Left lung (tissue), 10 donors: Measurements from ENCODE around the gene DHDH. TPM values are rescaled to one million over a fixed set of nuclear protein-coding genes. Genes with fewer than 3 reads are reported as not detected.

Experiments
- ATAC-seq: fragments of 200-7000 bp; cut with Tn5 transposase; one replicate; pipeline ENCODE4 v1.9.1; 2020; ENCODE audit warnings: moderate library complexity
- DNase-seq, 4 donors: peaks; one replicate each; pipeline ENCODE4 v3.0.0-alpha.2; 2013 to 2020
- H3K27ac ChIP-seq, 2 donors: fragments of 200-600 bp; sonication (generic) in 1 of 2; one replicate each; pipeline versions ENCODE4 v1.5.0 to v1.8.0; 2020 to 2021
- H3K27me3 ChIP-seq, 2 donors: fragments of 200-600 bp; sonication (generic) in 1 of 2; one replicate each; pipeline versions ENCODE4 v1.5.0 to v1.8.0; 2020 to 2021
- H3K36me3 ChIP-seq, 2 donors: fragments of 200-600 bp; sonication (generic) in 1 of 2; one replicate each; pipeline versions ENCODE4 v1.5.0 to v1.8.0; 2020 to 2021
- H3K4me1 ChIP-seq, 2 donors: fragments of 200-600 bp; one replicate each; pipeline ENCODE4 v1.8.0; 2021
- H3K4me3 ChIP-seq, 2 donors: fragments of 200-600 bp; sonication (generic) in 1 of 2; one replicate each; pipeline versions ENCODE4 v1.5.0 to v1.8.0; 2020 to 2021; ENCODE audit warnings: mild to moderate bottlenecking in 1 of 2
- H3K9me3 ChIP-seq, 2 donors: fragments of 200-600 bp; sonication (generic) in 1 of 2; one replicate each; pipeline versions ENCODE4 v1.5.0 to v1.8.0; 2020 to 2021
- CTCF ChIP-seq, 2 donors: fragments of 200-600 bp; sonication (generic) in 1 of 2; IDR thresholded peaks; one replicate each; pipeline versions ENCODE4 v1.5.0 to v1.8.0; 2021; ENCODE audit warnings: antibody characterized with exemption in 2 of 2
- intact Hi-C, 2 donors: fragments of 100-400 bp; cut with DNase I; formaldehyde crosslinking; loops; one replicate each; pipeline versions ENCODE4 v1.11.2 to v1.14.2; 2022
- polyA plus RNA-seq, 6 donors: library from polyadenylated mRNA; unstranded; fragments of 120-200 nt; gene quantifications; one replicate each; pipeline ENCODE4 v1.2.1, GENCODE V29; 2013; ENCODE audit not compliant: insufficient read length in 6 of 6
- total RNA-seq, 2 donors: library from RNA; stranded (reverse); fragmentation: NEBNext Ultra II Directional; extraction: Animal tissue kit (Norgen Biotek cat#: 25700); gene quantifications; one replicate each; pipeline ENCODE4 v1.2.1, GENCODE V29; 2021
- donor health status: DM: no; HTN: yes; CAD: no.
- donor health status: DM: no; HTN: no; CAD: no.

The DHDH gene
- total and polyA plus RNA-seq, 8 donors: 0.86 to 4.1 (median 2.2) TPM

GRCh38 chr19:48928164-48929025, 5.1 kb upstream of the DHDH start:
- peak in 3 of 4 donors; percentile 38 to 74 (median 62) for DNase-seq
- H3K27ac ChIP-seq: peak overlapping the region; percentile 70 to 79
- no peak overlapping the region for H3K4me3 ChIP-seq
- intact Hi-C loops: no loop called here
- H3K9me3 ChIP-seq: no peaks in the 10 kb centered on the region
- peak; percentile 50 for ATAC-seq
- peaks cover 0 to 17% of the 10 kb centered on the region in 2 donors for H3K4me1 ChIP-seq
- H3K36me3 ChIP-seq: peaks cover 0 to 6% of the 10 kb centered on the region in 2 donors
- peaks cover 0 to 20% of the 10 kb centered on the region in 2 donors for H3K27me3 ChIP-seq
- no peak for TF ChIP-seq CTCF (IDR thresholded peaks at IDR 0.05)

GRCh38 chr19:48934837-48935236, 1.3 kb downstream of the DHDH start:
- no peak for TF ChIP-seq CTCF (IDR thresholded peaks at IDR 0.05)
- H3K4me1 ChIP-seq: peaks cover 0 to 13% of the 10 kb centered on the region in 2 donors
- no peaks in the 10 kb centered on the region for H3K36me3 ChIP-seq
- no peaks in the 10 kb centered on the region for H3K9me3 ChIP-seq
- no peak overlapping the region for H3K27ac ChIP-seq
- DNase-seq (no peak), ATAC-seq (no peak)
- intact Hi-C loops: no loop called here
- H3K27me3 ChIP-seq: peaks cover 0 to 28% of the 10 kb centered on the region in 2 donors
- no peak overlapping the region for H3K4me3 ChIP-seq

- intact Hi-C loops: no loop called here
- Histone ChIP-seq H3K4me3 (no peak overlapping the region), H3K27ac (no peak overlapping the region), H3K27me3 (peaks cover 0 to 28% of the 10 kb centered on the region in 2 donors), H3K36me3 (peaks cover 0 to 4% of the 10 kb centered on the region in 2 donors), H3K4me1 (peaks cover 0 to 13% of the 10 kb centered on the region in 2 donors), H3K9me3 (peaks cover 0 to 5% of the 10 kb centered on the region in 2 donors)
- DNase-seq: no peak
- TF ChIP-seq CTCF (IDR thresholded peaks at IDR 0.05): no peak
- no peak for ATAC-seq
Observed at GRCh38 chr19:48935864-48936263, 2.4 kb downstream of the DHDH start.

DNA sequence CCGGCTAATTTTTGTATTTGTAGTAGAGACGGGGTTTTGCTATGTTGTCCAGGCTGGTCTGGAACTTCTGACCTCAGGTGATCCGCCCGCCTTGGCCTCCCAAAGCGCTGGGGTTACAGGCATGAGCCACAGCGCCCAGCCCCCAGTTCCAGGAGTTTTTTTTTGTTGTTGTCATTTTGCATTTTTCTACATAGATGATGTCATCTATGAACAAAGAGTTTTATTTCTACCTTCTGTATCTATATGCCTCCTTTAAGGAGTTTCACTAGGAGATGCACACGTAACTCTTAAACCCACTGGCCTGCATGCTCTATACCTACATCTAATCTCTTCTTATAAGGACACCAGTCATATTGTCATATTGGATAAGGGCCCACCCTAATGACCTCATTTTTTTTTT, 4.8 kb downstream of the DHDH start:
- H3K4me1 ChIP-seq: peaks cover 0 to 11% of the 10 kb centered on the region in 2 donors
- peaks cover 0 to 10% of the 10 kb centered on the region in 2 donors for H3K27me3 ChIP-seq
- intact Hi-C loops: no loop called here
- H3K27ac ChIP-seq: no peak overlapping the region
- no peak overlapping the region for H3K4me3 ChIP-seq
- no peak for DNase-seq
- TF ChIP-seq CTCF (IDR thresholded peaks at IDR 0.05): no peak
- H3K9me3 ChIP-seq: peaks cover 0 to 10% of the 10 kb centered on the region in 2 donors
- H3K36me3 ChIP-seq: peaks cover 0 to 5% of the 10 kb centered on the region in 2 donors
- ATAC-seq: no peak

GRCh38 chr19:48940902-48941301, 7.4 kb downstream of the DHDH start:
- intact Hi-C loops: no loop called here
- Histone ChIP-seq H3K36me3 (peaks cover 0 to 5% of the 10 kb centered on the region in 2 donors), H3K27me3 (no peaks in the 10 kb centered on the region), H3K4me3 (no peak overlapping the region), H3K27ac (no peak overlapping the region), H3K9me3 (peaks cover 0 to 10% of the 10 kb centered on the region in 2 donors), H3K4me1 (no peaks in the 10 kb centered on the region)
- ATAC-seq (no peak), DNase-seq (no peak)
- no peak for TF ChIP-seq CTCF (IDR thresholded peaks at IDR 0.05)
